Measurements from ENCODE around the gene ASB7. TPM values are rescaled to one million over a fixed set of nuclear protein-coding genes. Genes with fewer than 3 reads are reported as not detected.
A peak's percentile ranks its signal among the peaks of the same experiment; 100 is the strongest.

Gene ASB7, protein sequence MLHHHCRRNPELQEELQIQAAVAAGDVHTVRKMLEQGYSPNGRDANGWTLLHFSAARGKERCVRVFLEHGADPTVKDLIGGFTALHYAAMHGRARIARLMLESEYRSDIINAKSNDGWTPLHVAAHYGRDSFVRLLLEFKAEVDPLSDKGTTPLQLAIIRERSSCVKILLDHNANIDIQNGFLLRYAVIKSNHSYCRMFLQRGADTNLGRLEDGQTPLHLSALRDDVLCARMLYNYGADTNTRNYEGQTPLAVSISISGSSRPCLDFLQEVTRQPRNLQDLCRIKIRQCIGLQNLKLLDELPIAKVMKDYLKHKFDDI
- total RNA-seq = 10 to 100 TPM in 2 of 4 donors, 1 to 10 TPM in 2; 8.2 to 13.4 (median 10.8) TPM

DNA sequence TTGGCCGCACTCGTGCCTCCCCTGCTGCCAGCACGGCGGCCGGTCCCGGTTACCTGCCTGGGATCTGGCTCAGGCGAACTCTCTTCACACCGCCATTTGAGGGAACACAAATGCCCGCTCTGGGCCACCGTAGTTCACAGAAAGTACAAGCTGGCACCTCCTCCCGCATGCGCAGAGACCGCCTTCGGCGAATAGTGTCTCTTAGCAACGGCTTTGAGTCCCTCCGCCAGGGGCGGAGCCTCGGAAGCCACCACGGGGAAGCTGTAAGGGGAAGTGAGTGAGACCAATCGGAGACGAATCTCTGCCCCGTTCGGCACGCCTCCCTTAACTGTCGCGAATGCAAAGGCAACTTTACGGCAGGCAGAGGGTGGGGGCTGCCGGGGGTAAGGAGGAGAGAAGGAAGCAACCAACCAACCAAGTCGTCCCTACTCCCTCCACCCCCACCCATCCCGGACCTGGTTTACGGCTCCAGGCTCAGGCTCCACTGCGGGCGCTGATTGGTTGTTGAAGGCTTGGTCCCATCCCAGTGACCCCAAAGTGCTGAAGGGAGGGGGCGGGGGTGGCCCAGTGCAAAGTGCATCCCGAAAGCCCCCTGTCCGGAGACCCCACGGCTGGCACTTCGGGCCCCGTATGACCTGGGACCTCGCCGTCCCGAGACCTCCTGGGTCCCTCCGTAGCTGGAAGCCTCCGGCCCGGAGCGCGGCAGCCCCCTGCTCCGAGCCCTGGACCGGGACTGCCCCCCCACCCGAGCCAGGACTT lies at the start of gene ASB7, which contains the start of gene LINS1:
TSS of gene ASB7 (plus strand) at position 526 of the 759 bp plus-strand sequence. CDS start 9,628 bp downstream, outside the sequence.
TSS of gene LINS1 (minus strand) at position 121 of the 759 bp plus-strand sequence. CDS start 21,342 bp downstream, outside the sequence.
- TF ChIP-seq, protein P1, sequence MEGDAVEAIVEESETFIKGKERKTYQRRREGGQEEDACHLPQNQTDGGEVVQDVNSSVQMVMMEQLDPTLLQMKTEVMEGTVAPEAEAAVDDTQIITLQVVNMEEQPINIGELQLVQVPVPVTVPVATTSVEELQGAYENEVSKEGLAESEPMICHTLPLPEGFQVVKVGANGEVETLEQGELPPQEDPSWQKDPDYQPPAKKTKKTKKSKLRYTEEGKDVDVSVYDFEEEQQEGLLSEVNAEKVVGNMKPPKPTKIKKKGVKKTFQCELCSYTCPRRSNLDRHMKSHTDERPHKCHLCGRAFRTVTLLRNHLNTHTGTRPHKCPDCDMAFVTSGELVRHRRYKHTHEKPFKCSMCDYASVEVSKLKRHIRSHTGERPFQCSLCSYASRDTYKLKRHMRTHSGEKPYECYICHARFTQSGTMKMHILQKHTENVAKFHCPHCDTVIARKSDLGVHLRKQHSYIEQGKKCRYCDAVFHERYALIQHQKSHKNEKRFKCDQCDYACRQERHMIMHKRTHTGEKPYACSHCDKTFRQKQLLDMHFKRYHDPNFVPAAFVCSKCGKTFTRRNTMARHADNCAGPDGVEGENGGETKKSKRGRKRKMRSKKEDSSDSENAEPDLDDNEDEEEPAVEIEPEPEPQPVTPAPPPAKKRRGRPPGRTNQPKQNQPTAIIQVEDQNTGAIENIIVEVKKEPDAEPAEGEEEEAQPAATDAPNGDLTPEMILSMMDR (IDR thresholded peaks at IDR 0.05) = no peak
- TF ChIP-seq POLR2AphosphoS5 (IDR thresholded peaks at IDR 0.05) (peak in 2 of 3 donors; percentile 62 to 97), EP300 (IDR thresholded peaks at IDR 0.05) (no peak), POLR2A (IDR thresholded peaks at IDR 0.05) (no peak)
- H3K27ac ChIP-seq = peak within 1 kb of the TSS; percentile 84
- H3K36me3 ChIP-seq = peaks cover 4% of the 10 kb centered on the region
- 3% methylated on average over 26 of the region's 51 CpGs for WGBS
- peaks cover 50% of the 10 kb centered on the region for H3K4me1 ChIP-seq
- peak; percentile 100 for DNase-seq (ENCODE audit: low spot score in 2 of 2)
- H3K9me3 ChIP-seq = no peaks in the 10 kb centered on the region
- H3K27me3 ChIP-seq = no peaks in the 10 kb centered on the region
- H3K4me3 ChIP-seq = peak within 1 kb of the TSS; percentile 84

- no peak overlapping the region for H3K4me3 ChIP-seq
- no peaks in the 10 kb centered on the region for H3K4me1 ChIP-seq
- no peak for DNase-seq (ENCODE audit: low spot score in 2 of 2)
- H3K27ac ChIP-seq = no peak overlapping the region
- no peak for TF ChIP-seq POLR2A (IDR thresholded peaks at IDR 0.05)
- no peak for TF ChIP-seq POLR2AphosphoS5 (IDR thresholded peaks at IDR 0.05)
- TF ChIP-seq, protein P1 (IDR thresholded peaks at IDR 0.05) = no peak
- TF ChIP-seq EP300 (IDR thresholded peaks at IDR 0.05) = no peak
- WGBS = 97% methylated on average over 16 of the region's 16 CpGs
- H3K9me3 ChIP-seq = no peaks in the 10 kb centered on the region
- no peaks in the 10 kb centered on the region for H3K36me3 ChIP-seq
- H3K27me3 ChIP-seq = no peaks in the 10 kb centered on the region
Observed at GRCh38 chr15:100553468-100553867, 48.9 kb upstream of the ASB7 start.

GRCh38 chr15:100558771-100559254 lies 43.6 kb upstream of the ASB7 start:
- H3K9me3 ChIP-seq = no peaks in the 10 kb centered on the region
- no peaks in the 10 kb centered on the region for H3K36me3 ChIP-seq
- TF ChIP-seq POLR2A (IDR thresholded peaks at IDR 0.05) (no peak), EP300 (IDR thresholded peaks at IDR 0.05) (no peak), POLR2AphosphoS5 (IDR thresholded peaks at IDR 0.05) (no peak)
- TF ChIP-seq, protein P1 (IDR thresholded peaks at IDR 0.05) = no peak
- DNase-seq (ENCODE audit: low spot score in 2 of 2) = no peak
- H3K4me3 ChIP-seq = no peak overlapping the region
- H3K4me1 ChIP-seq = peaks cover 6% of the 10 kb centered on the region
- no peaks in the 10 kb centered on the region for H3K27me3 ChIP-seq
- no peak overlapping the region for H3K27ac ChIP-seq
- 100% methylated on average over 29 of the region's 50 CpGs for WGBS

DNA sequence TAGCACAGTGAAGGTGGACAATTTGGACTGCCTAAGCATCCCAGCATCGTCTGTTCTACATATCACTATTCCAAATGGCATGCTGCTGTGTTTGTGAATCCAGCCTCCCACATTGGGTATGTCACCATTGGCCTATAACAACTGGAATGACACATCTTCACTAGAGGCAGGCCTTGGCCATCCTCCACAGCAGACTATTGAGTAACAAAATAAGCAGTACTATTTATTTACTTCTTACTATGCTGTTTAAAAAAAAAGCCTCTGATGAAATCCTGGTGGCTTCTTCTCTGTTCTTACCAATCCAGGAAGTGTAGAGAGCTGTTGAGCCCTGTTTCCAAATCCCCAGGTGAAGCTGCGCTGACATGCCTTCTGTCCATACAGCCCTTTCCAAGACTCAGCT lies 43.1 kb upstream of the ASB7 start:
- Histone ChIP-seq H3K27ac (peak overlapping the region; percentile 54), H3K27me3 (no peaks in the 10 kb centered on the region), H3K4me1 (peaks cover 6% of the 10 kb centered on the region), H3K36me3 (no peaks in the 10 kb centered on the region), H3K9me3 (no peaks in the 10 kb centered on the region), H3K4me3 (no peak overlapping the region)
- peak in 1 of 2 donors; percentile 83 for DNase-seq (ENCODE audit: low spot score in 2 of 2)
- no peak for TF ChIP-seq POLR2A (IDR thresholded peaks at IDR 0.05)
- TF ChIP-seq, protein P1 (IDR thresholded peaks at IDR 0.05) = no peak
- no peak for TF ChIP-seq POLR2AphosphoS5 (IDR thresholded peaks at IDR 0.05)
- TF ChIP-seq EP300 (IDR thresholded peaks at IDR 0.05) = no peak
- WGBS = 58% methylated on average over 2 of the region's 2 CpGs

- Histone ChIP-seq H3K27me3 (no peaks in the 10 kb centered on the region), H3K9me3 (no peaks in the 10 kb centered on the region), H3K4me3 (no peak overlapping the region), H3K27ac (no peak overlapping the region), H3K4me1 (peaks cover 6% of the 10 kb centered on the region), H3K36me3 (no peaks in the 10 kb centered on the region)
- DNase-seq (ENCODE audit: low spot score in 2 of 2) = no peak
- TF ChIP-seq POLR2AphosphoS5 (IDR thresholded peaks at IDR 0.05) (no peak), POLR2A (IDR thresholded peaks at IDR 0.05) (no peak), EP300 (IDR thresholded peaks at IDR 0.05) (no peak)
- TF ChIP-seq, protein P1 (IDR thresholded peaks at IDR 0.05) = no peak
Observed at GRCh38 chr15:100560323-100560722, 42.1 kb upstream of the ASB7 start.

Data from suprapubic skin (tissue), 4 donors.